A375 (cell line): Measurements from ENCODE around the gene USP5. TPM values are rescaled to one million over a fixed set of nuclear protein-coding genes. Genes with fewer than 3 reads are reported as not detected.

Experiments
- total RNA-seq: library from RNA; depleted of rRNA; stranded (reverse); fragments of >200 nt; shearing (Covaris generic); gene quantifications from 2 replicates; pipeline ENCODE4 v1.2.3, GENCODE V29; 2014; rRNA removed

USP5 gene
- total RNA-seq, result 104 and 105 TPM in 2 replicates

GRCh38 chr12:6851921-6852650, at the start of gene USP5:
Gene USP5 (plus strand): TSS chr12:6852150. CDS start chr12:6852180, 30 bp downstream.

GRCh38 chr12:6821591-6822425, 30.1 kb upstream of the USP5 start, which contains the start of gene GPR162:
Gene GPR162 (plus strand): TSS chr12:6821821. CDS start chr12:6823899, 2,078 bp downstream.

GRCh38 chr12:6827982-6828780, 23.8 kb upstream of the USP5 start, which contains the start of gene P3H3:
Gene P3H3 (plus strand): TSS chr12:6828407. CDS start chr12:6828441, 34 bp downstream.

GRCh38 chr12:6840761-6841515, 11.0 kb upstream of the USP5 start, which contains the start of gene GNB3:
Gene GNB3 (plus strand): TSS chr12:6840925. CDS start chr12:6841288, 363 bp downstream.

GRCh38 chr12:6851153-6851920, 613 bp upstream of the USP5 start, which contains the start of gene CDCA3:
Gene CDCA3 (minus strand): TSS chr12:6851286. CDS start chr12:6850952, 334 bp downstream.

GRCh38 chr12:6867413-6868210, 15.7 kb downstream of the USP5 start, which contains the start of gene TPI1:
Gene TPI1 (plus strand): TSS chr12:6867531. CDS start chr12:6867567, 36 bp downstream.

GRCh38 chr12:6873094-6874014, 21.4 kb downstream of the USP5 start, which contains the start of gene SPSB2:
Gene SPSB2 (minus strand): TSS chr12:6873303. CDS start chr12:6872901, 402 bp downstream.

GRCh38 chr12:6904280-6905276, 52.6 kb downstream of the USP5 start, which contains the start of gene LRRC23:
Gene LRRC23 (plus strand): TSS chr12:6904822. CDS start chr12:6905634, 812 bp downstream.

GRCh38 chr12:6914246-6914946, 62.4 kb downstream of the USP5 start, which contains the start of gene ENO2:
Gene ENO2 (plus strand): TSS chr12:6914580. CDS start chr12:6915833, 1,253 bp downstream.

Other genes starting within 250 kb of the USP5 start
- gene CHD4, start 244.8 kb upstream of the USP5 start, total RNA-seq, result 322 and 354 TPM in 2 replicates
- gene LPAR5, start 216.2 kb upstream of the USP5 start, total RNA-seq, result 0.40 and 0.98 TPM in 2 replicates
- not detected in 2 replicates for gene ACRBP, start 204.7 kb upstream of the USP5 start, total RNA-seq
- 41.6 and 45.4 TPM in 2 replicates for gene ING4, start 189.0 kb upstream of the USP5 start, total RNA-seq
- gene ZNF384, start 162.8 kb upstream of the USP5 start, total RNA-seq, result 32.5 and 32.7 TPM in 2 replicates
- gene PIANP, start 151.3 kb upstream of the USP5 start, total RNA-seq, result 0.08 TPM in 1 of 2 replicates, not detected in the other
- 107 and 109 TPM in 2 replicates for gene COPS7A, start 128.1 kb upstream of the USP5 start, total RNA-seq
- 248 and 252 TPM in 2 replicates for gene MLF2, start 99.0 kb upstream of the USP5 start, total RNA-seq
- gene PTMS, start 85.8 kb upstream of the USP5 start, total RNA-seq, result 130 and 133 TPM in 2 replicates
- gene LAG3, start 79.6 kb upstream of the USP5 start, total RNA-seq, result 0.64 and 1.4 TPM in 2 replicates
- gene CD4, start 62.6 kb upstream of the USP5 start, total RNA-seq, result 0.04 TPM in 1 of 2 replicates, not detected in the other
- gene GPR162, start 30.3 kb upstream of the USP5 start, total RNA-seq, result 2.7 and 3.7 TPM in 2 replicates
- 24.4 and 25.4 TPM in 2 replicates for gene P3H3, start 23.7 kb upstream of the USP5 start, total RNA-seq
- 0.60 and 1.5 TPM in 2 replicates for gene GNB3, start 11.2 kb upstream of the USP5 start, total RNA-seq
- gene CDCA3, start 864 bp upstream of the USP5 start, total RNA-seq, result 59.8 and 88.8 TPM in 2 replicates
- gene TPI1, start 15.4 kb downstream of the USP5 start, total RNA-seq, result 1,258 and 1,261 TPM in 2 replicates
- gene SPSB2, start 21.2 kb downstream of the USP5 start, total RNA-seq, result 16.9 and 18.4 TPM in 2 replicates
- 12.7 and 15.2 TPM in 2 replicates for gene LRRC23, start 52.7 kb downstream of the USP5 start, total RNA-seq
- 19.2 and 23.8 TPM in 2 replicates for gene ENO2, start 62.4 kb downstream of the USP5 start, total RNA-seq
- 29.4 and 29.8 TPM in 2 replicates for gene ATN1, start 75.8 kb downstream of the USP5 start, total RNA-seq
- not detected in 2 replicates for gene RNU7-1, start 91.7 kb downstream of the USP5 start, total RNA-seq
- gene C12orf57, start 91.9 kb downstream of the USP5 start, total RNA-seq, result 295 and 346 TPM in 2 replicates
- 0.88 and 2.8 TPM in 2 replicates for gene PTPN6, start 99.2 kb downstream of the USP5 start, total RNA-seq
- gene PHB2, start 118.5 kb downstream of the USP5 start, total RNA-seq, result 604 and 712 TPM in 2 replicates
- 154 and 183 TPM in 2 replicates for gene EMG1, start 118.8 kb downstream of the USP5 start, total RNA-seq
- 21.9 and 22.5 TPM in 2 replicates for gene LPCAT3, start 166.3 kb downstream of the USP5 start, total RNA-seq
- gene C1S, start 208.6 kb downstream of the USP5 start, total RNA-seq, result 1.2 and 4.3 TPM in 2 replicates
- 4.4 and 5.3 TPM in 2 replicates for gene C1R, start 240.3 kb downstream of the USP5 start, total RNA-seq